Stimulated activated CD8-positive, alpha-beta memory T cell treated with anti-CD3 and anti-CD28 coated beads, Interleukin-15, amount 100 ng/mL, for 4 hours (primary cell): ENCODE measurements around the gene POPDC3.
"Not testable (repeated sequence)": the region's sequence is repeated elsewhere in the genome, so short reads cannot be mapped to it uniquely, and the experiment has no call there.

Experiments
- DNase-seq, 2 donors: peaks; one replicate each; pipeline ENCODE4 v3.0.0-alpha.2; 2020; ENCODE audit warnings: low read depth in 2 of 2

Gene POPDC3, protein sequence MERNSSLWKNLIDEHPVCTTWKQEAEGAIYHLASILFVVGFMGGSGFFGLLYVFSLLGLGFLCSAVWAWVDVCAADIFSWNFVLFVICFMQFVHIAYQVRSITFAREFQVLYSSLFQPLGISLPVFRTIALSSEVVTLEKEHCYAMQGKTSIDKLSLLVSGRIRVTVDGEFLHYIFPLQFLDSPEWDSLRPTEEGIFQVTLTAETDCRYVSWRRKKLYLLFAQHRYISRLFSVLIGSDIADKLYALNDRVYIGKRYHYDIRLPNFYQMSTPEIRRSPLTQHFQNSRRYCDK

GRCh38 chr6:105179244-105180065 lies at the start of gene POPDC3:
Gene POPDC3 (minus strand): TSS chr6:105180014. CDS start chr6:105161909, 18,105 bp downstream.
- DNase-seq = no peak

DNA sequence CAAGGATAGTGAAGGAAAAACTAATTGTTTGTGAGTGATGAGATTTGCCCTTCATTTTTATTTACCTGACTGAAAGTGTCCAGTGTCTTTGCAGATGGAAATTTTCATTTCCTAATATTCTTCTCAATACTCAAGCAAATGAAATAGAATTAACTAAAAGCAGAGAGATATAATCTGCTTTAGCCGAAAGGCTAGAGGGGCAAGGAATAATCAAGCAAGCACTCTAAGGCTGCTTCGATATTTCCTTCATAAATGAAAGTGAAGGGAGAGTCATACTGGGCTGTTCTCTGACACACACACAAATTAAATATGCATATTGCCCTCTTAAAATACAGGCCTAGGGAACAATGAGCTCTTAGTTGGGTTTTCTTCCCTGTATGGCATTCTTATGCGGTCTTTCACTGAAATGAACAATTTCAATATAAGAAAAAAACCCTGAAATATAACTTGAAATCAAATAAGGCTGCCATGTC lies 47.5 kb upstream of the POPDC3 start:
- DNase-seq = no peak

- no peak for DNase-seq
Measured at GRCh38 chr6:105226598-105227294, 46.9 kb upstream of the POPDC3 start.

DNA sequence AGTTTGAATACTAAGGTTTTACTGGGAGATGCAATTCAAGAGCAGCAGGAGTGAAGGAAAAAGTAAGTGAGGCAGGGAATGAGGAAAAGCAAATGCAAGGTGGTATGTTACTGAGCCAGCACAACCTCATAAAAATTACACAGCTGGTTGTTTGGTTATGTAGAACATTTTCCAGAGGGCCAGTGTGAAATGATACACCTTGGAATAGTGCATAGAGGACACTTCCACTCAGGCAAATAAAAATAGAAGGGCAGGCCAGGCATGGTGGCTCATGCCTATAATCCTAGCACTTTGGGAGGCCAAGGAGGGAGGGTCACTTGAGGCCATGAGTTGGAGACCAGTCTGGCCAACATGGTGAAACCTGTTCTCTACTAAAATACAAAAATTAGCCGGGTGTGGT lies 43.4 kb upstream of the POPDC3 start:
- no peak for DNase-seq

DNA sequence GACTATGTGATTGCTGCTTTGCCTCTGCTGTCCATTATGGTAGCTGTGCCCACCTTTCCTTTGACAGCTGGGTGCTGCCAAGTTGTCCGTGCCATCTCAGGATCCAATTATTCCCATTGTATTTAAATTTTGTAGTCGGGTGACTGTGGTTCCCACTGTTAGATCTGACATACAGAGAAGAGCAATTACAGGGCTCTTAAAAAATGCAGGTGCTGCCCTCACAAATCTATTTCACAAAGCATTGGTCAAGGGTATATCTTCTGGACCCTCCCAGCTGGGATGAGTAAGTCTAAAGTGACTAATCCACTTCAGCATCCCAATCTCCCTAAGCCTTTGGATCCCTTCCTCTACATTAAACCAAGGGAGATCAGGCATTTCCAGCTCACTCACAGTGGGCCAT lies 41.4 kb upstream of the POPDC3 start:
- DNase-seq = not testable (repeated sequence)

DNA sequence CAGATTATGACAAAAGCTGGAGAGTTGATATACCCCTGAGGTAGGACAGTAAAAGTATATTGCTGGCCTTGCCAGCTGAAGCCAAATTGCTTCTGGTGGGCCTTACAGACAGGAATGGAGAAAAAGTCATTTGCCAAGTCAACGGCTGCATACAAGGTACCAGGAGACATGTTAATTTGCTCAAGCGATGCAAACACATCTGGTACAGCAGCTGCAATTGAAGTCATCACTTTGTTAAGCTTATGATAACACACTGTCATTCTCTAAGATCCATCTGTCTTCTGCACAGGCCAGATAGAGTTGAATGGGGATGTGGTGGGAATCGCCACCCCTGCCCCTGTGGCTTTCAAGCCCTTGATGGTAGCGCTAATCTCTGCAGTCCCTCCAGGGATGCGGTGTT lies 40.4 kb upstream of the POPDC3 start:
- DNase-seq = no peak

DNA sequence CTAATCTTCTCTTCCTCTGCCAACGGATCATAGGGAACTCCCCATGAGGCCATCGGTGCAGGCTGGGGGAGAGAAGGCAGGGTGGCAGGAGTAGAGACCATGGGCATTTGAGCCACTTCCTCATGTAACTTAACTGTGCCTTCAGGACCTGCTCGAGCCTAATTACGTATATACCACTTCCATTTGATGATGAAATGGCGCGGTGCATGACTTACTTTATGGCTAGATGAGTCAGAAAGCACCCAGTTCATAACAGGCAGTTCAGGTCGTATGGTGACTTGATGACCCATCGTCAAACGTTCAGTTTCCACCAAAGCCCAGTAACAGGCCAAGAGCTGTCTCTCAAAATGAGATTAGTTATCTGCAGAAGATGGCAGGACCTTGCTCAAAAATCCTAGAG lies 39.4 kb upstream of the POPDC3 start:
- DNase-seq = not testable (repeated sequence)

- DNase-seq = no peak
Measured at GRCh38 chr6:105215506-105215905, 35.7 kb upstream of the POPDC3 start.

DNA sequence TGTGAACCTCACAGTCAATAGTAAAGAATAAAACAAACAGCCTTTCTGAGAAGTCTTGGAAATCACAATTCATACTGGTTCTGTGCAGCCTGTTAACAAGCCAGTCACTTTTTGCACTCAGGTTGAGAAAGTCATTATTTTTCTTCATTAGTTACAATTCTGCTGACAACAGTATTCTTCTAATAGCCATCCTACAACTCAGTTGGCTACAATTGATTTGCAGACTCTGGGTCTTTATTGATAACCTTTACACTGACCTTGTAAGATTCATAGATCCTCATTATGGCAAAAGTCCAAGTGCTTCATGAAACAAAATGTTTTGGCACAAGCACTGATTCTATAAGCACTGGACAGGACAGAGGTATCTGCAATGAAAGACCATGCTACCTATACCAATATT lies 34.9 kb upstream of the POPDC3 start:
- DNase-seq = no peak

- no peak for DNase-seq
Measured at GRCh38 chr6:105213272-105213671, 33.5 kb upstream of the POPDC3 start.

DNA sequence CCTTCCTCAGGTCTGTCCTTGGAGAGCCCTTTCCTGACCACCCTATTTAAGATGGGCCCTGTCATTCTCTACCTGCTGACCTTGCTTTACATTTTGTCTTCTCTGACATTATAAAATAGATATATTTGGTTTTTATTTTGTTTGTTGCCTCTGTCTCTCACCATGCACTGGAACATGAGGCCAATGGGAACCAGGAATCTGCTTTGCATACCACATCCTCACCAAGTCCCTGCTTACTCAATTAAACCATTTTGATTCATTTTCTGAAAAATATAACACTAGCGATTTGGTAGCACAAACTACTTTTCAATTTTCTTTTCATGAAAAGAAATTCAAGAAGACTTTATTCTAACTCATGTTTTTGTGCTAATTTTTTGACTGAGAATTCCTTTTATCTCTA lies 32.8 kb upstream of the POPDC3 start:
- DNase-seq = no peak

DNA sequence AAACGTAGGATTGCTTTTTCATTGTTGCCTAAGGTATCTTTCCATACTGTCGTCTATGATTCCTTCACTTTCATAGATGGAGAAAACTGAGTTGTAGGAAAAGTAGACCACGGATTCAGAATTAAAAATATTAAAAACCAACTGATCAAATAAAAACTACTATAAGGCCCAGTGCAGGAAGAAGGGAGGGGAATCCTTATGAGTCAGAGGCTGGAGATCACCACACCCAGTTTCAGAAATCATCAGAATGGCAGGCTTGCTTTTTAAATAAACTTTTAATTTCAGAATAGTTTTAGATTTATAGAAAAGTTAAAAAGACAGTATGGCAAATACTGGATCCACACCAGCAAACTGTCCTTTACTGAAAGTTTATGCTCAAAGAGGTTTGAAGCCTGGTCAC lies 32.0 kb upstream of the POPDC3 start:
- DNase-seq = no peak

GRCh38 chr6:105210932-105211531 lies 31.2 kb upstream of the POPDC3 start:
- no peak for DNase-seq

DNA sequence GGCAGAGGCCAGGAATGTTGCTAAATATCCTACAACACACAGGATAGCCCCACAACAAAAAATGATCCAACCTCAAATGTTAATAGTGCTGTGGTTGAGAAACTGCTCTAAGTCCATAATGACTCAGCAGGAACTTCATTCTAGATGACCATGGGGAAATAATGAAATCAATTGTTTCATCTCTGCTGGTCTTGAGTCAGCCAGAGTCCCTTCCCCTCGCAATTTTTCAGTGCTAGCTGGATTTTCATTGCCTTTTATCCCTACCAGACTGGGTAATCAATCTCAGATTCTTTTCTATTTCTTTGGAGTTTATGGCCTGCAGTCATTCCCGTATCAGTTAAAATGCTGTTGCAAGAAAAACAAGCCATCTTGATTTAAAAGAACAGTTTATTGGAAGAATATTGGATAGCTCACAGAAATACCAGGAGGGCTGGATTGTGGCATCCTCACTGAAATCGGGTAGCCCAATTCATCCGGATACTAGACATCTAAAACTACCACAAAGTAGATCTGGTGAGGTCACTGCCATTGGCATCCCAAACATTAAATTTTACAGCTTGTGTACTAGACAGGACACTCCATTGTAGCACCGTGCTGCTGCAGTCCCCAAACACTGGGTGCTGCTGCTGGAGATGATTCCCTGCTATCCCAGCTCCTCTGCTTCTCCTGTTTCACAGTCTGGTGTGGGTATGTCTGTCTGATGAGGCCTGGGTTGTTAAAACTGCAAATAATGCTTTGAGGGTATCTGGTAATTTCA lies 30.3 kb upstream of the POPDC3 start:
- no peak for DNase-seq

DNA sequence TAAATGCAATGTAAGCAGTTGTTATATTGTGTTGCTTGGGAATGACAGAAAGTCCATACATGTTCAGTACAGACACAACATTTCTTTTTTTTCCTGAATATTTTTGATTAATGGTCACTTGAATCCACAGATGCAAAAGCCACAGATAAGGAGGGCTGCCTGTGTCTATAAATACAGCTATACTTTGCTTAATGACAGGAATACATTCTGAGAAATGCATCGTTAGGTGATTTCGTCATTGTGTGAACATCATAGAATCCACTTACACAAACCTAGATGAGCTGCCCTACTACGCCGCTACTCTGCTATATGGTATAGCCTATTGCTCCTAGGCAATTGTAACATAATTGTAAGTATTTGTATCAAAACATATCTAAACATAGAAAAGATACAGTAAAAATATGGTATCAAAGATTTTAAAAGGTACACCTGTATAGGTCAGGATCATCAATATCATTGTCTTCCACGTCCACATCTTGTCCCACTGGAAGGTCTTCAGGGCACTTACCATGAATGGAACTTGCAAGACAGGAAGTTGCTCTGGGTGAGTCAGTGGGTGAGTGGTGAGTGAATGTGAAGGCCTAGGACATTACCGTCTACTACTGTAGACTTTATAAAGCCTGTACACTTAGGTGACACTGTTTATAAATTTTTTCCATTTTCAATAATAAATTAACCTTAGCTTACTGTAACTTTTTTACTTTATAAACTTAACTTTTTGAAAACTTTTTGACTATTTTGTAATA lies 27.9 kb upstream of the POPDC3 start:
- no peak for DNase-seq

GRCh38 chr6:105204768-105205167 lies 25.0 kb upstream of the POPDC3 start:
- DNase-seq = no peak

DNA sequence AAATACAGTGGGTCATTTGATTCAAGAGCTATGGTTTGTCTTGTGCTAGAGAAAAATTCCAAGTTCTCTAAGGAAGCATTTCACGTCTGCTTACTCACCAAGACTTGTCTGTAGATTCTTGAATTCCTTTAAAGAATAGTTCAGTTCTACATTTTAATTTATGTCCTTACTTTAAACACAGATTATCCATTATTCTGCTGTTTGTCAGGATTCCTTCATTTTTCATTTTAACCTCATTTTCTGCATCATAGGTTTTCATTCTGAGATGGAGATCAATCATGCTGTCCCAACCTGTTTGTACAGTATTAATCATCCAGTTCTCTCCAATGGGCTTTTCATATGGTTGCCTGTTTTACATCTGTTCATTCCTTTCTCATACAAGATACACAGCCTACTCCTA lies 24.5 kb upstream of the POPDC3 start:
- no peak for DNase-seq

DNA sequence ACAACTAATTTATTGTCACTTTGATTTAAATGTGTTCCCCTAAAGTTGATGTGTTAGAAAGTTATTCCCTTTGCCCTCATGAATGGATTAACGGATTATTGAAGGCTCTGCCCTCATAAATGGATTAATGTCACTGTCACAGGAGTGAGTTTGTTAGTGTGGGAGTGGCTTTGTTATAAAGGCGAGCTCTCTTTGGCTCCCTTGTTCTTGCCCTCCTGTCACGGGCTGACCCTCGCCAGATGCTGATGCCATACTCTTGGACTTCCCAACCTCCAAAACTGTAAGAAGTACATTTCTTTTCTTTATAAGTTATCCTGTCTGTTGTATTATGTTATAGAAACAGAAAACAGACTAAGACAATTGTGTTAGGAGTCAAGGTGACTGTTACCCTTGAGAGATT lies 22.7 kb upstream of the POPDC3 start:
- DNase-seq = no peak

GRCh38 chr6:105200133-105200730 lies 20.4 kb upstream of the POPDC3 start:
- DNase-seq = no peak

DNA sequence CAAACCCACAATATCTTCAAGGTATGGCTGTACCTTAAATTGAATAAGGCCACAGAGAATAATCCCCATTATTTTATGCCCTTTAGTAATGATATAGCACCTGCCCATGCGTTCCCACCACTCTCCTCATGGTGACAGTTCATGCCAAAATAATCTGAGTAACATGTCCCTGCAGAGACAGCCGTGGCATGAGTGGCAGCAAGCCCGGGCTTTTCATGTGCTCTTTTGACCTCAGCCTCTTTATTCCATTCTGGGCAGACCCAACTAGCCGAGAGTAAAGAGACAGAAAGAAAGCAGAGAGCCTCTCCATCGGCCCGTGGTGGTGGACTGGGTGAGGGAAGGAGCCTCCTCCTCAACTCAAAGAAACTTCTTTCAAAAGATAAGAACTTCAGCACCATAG lies 19.9 kb upstream of the POPDC3 start:
- DNase-seq = no peak
